ENCODE results near the gene DHDH. TPM values are rescaled to one million over a fixed set of nuclear protein-coding genes. Genes with fewer than 3 reads are reported as not detected.
"Not testable (repeated sequence)": the region's sequence is repeated elsewhere in the genome, so short reads cannot be mapped to it uniquely, and the experiment has no call there.

Gene DHDH
- total and polyA plus RNA-seq, 11 donors: 0.15 to 0.49 TPM; not detected in 9

DNA sequence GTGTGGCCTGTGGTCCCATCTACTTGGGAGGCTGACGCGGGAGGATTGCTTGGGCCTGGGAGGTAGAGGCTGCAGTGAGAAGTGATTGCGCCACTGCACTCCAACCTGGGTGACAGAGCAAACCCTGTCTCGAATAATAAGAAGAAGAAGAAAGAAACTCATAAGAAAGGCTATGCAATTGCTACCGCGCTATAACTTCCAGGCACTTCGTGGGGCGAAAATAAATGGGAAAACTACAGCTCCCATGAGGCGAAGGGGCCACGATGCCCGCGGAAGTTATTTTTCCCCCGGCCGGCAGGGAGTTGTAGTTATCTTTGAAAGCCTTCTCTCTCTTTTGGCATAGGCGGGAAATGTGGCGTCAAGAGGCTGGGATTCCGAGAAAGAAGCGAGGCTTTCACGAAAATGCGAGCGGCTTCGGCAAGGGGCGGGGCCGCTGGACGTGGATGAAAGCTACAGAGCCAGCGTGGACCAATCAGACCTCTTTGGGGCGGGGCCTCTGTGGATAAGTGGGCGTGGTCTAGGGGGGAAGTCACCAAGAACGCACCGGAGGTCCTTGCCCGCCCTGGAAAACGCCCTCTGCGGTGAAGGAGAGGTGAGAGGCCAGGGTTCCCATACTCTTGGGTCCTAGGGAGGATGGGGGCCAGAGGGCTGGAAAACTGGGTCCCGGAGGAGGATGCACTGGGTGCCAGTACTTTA, 33.6 kb upstream of the DHDH start, which contains the start of gene NUCB1:
Gene NUCB1, plus strand, starts transcription at position 532 of the 696 bp plus-strand sequence. CDS start 485 bp downstream, outside the sequence.
- ATAC-seq (peak; percentile 97 to 98 (median 98)), DNase-seq (peak; percentile 98 to 99 (median 99))
- Histone ChIP-seq H3K27ac (peak within 1 kb of the TSS; percentile 77 to 98 (median 94)), H3K4me3 (peak within 1 kb of the TSS; percentile 69 to 98 (median 92)), H3K9me3 (no peaks in the 10 kb centered on the region), H3K36me3 (peaks cover 0 to 27% (median 12%) of the 10 kb centered on the region in 9 donors), H3K27me3 (peaks cover 0 to 13% (median 0%) of the 10 kb centered on the region in 9 donors), H3K4me1 (peaks cover 2 to 53% (median 34%) of the 10 kb centered on the region in 12 donors)
- peak in 1 of 2 donors; percentile 84 for TF ChIP-seq POLR2A (IDR thresholded peaks at IDR 0.05)
- TF ChIP-seq, protein P1, sequence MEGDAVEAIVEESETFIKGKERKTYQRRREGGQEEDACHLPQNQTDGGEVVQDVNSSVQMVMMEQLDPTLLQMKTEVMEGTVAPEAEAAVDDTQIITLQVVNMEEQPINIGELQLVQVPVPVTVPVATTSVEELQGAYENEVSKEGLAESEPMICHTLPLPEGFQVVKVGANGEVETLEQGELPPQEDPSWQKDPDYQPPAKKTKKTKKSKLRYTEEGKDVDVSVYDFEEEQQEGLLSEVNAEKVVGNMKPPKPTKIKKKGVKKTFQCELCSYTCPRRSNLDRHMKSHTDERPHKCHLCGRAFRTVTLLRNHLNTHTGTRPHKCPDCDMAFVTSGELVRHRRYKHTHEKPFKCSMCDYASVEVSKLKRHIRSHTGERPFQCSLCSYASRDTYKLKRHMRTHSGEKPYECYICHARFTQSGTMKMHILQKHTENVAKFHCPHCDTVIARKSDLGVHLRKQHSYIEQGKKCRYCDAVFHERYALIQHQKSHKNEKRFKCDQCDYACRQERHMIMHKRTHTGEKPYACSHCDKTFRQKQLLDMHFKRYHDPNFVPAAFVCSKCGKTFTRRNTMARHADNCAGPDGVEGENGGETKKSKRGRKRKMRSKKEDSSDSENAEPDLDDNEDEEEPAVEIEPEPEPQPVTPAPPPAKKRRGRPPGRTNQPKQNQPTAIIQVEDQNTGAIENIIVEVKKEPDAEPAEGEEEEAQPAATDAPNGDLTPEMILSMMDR (IDR thresholded peaks at IDR 0.05): peak; percentile 2 to 50 (median 23)
- WGBS, 4 donors: 6 to 8% (median 7%) methylated on average over 34 of the region's 34 CpGs
- intact Hi-C loops (cut with DNase I): loop anchor here in 6 of 10 donors (2.0 to 10.0 kb wide), 6 partner anchors 25 to 65 kb away; partner anchors contain the start of genes BAX (in 3 of the 6), PPP1R15A (in 3 of the 6) and FTL (in 2 of the 6)

DNA sequence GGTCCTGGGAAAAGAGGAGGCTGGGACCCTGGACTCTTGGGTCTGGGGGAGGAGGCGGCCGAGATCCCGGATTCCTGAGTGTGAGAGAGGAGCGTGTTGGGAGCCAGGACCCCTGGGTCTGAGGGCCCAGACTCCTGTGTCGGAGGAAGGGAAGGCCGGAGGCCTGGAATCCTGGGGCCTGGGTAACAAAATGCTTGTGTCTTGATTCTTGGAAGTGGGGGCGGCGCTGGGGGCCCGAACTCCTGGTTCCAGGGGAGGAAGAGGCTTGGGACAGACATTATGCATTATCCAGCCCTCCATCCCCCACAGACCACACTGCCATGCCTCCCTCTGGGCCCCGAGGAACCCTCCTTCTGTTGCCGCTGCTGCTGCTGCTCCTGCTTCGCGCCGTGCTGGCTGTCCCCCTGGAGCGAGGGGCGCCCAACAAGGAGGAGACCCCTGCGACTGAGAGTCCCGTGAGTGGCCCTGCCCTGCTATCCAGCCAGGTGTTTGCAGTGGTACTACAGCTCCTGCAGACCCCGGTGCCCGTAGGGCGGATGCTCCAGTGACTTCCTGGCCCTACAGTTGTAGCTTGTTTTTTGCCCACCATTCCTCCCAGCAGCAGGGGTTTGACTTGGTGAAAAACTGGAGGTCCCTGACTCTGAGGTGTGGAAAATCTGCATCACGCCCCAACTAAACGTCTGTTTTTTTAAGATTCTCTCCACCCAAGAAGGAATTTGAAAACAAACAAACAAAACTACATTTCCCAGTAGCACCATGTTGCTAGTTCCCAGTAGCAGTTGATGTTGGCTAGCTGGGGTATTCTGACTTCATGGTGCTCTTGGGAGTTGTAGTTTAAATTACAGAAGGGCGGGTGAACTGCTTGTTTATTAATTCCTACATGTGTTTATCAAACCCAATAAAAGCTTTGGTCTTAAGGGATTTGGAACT, 32.8 kb upstream of the DHDH start:
- peak in 3 of 4 donors; percentile 2 to 23 (median 2) for ATAC-seq
- peak overlapping the region; percentile 69 to 98 (median 92) for H3K4me3 ChIP-seq
- H3K4me1 ChIP-seq: peaks cover 2 to 45% (median 31%) of the 10 kb centered on the region in 12 donors
- peaks cover 0 to 5% (median 0%) of the 10 kb centered on the region in 9 donors for H3K27me3 ChIP-seq
- peak overlapping the region; percentile 77 to 98 (median 94) for H3K27ac ChIP-seq
- intact Hi-C loops (cut with DNase I): loop anchor here in 6 of 10 donors (2.0 to 10.0 kb wide), 6 partner anchors 26 to 64 kb away; partner anchors contain the start of genes BAX (in 3 of the 6), PPP1R15A (in 3 of the 6) and FTL (in 2 of the 6)
- 7 to 10% (median 8%) methylated on average over 20 to 24 of the region's 24 CpGs for WGBS, 4 donors
- TF ChIP-seq, protein P1 (IDR thresholded peaks at IDR 0.05): no peak
- no peak for TF ChIP-seq POLR2A (IDR thresholded peaks at IDR 0.05)
- peaks cover 0 to 35% (median 20%) of the 10 kb centered on the region in 9 donors for H3K36me3 ChIP-seq
- DNase-seq: peak in 1 of 5 donors; percentile 50
- no peaks in the 10 kb centered on the region for H3K9me3 ChIP-seq

DNA sequence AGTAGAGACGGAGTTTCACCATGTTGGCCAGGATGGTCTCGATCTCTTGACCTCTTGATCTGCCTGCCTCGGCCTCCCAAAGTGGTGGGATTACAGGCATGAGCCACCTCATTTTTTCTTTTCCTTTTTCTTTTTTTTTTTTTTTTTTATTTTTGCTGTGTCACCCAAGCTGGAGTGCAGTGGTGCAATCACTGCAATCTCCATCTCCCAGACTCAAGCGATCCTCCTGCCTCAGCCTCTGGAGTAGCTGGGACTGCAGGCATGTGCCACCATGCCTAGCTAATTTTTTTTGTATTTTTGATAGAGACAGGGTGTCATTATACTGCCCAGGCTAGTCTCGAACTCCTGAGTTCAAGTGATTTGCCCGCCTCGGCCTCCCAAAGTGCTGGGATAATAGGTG, 31.2 kb upstream of the DHDH start:
- peaks cover 2 to 36% (median 27%) of the 10 kb centered on the region in 12 donors for H3K4me1 ChIP-seq
- H3K27me3 ChIP-seq, H3K9me3 ChIP-seq, H3K4me3 ChIP-seq, ATAC-seq, DNase-seq, H3K27ac ChIP-seq: not testable (repeated sequence)
- peaks cover 0 to 50% (median 35%) of the 10 kb centered on the region in 9 donors for H3K36me3 ChIP-seq
- intact Hi-C loops (cut with DNase I): loop anchor here in 4 of 10 donors (5.0 to 10.0 kb wide), 3 partner anchors 50 to 63 kb away; partner anchors contain the start of genes BAX (in 2 of the 4) and FTL (in 2 of the 4)
- WGBS, 4 donors: 95 to 99% (median 96%) methylated on average over 7 of the region's 7 CpGs

DNA sequence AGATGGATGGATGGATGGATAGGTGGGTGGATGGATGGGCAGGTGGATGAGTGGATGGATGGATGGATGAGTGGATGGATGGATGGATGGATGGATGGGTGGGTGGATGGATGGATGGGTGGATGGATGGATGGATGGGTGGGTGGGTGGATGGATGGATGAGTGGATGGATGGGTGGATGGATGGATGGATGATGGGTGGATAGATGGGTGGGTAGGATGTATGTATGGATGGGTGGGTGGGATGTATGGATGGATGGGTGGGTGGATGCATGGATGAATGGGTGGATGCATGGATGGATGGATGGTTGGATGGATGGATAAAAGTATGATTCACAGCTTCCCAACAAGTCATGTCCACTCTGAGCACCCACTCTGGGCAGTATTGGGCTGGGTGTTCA, 29.7 kb upstream of the DHDH start:
- Histone ChIP-seq H3K36me3 (peaks cover 0 to 63% (median 48%) of the 10 kb centered on the region in 9 donors), H3K4me1 (peaks cover 2 to 40% (median 28%) of the 10 kb centered on the region in 12 donors)
- not testable (repeated sequence) for H3K4me3 ChIP-seq, H3K27ac ChIP-seq, DNase-seq, H3K9me3 ChIP-seq, ATAC-seq, H3K27me3 ChIP-seq
- intact Hi-C loops (cut with DNase I): loop anchor here in 4 of 10 donors (5.0 to 10.0 kb wide), 3 partner anchors 49 to 61 kb away; partner anchors contain the start of genes BAX (in 2 of the 4) and FTL (in 2 of the 4)

Measured in heart left ventricle (tissue), 16 donors.